ENCODE results near the gene CAMK2D.

The CAMK2D gene

DNA sequence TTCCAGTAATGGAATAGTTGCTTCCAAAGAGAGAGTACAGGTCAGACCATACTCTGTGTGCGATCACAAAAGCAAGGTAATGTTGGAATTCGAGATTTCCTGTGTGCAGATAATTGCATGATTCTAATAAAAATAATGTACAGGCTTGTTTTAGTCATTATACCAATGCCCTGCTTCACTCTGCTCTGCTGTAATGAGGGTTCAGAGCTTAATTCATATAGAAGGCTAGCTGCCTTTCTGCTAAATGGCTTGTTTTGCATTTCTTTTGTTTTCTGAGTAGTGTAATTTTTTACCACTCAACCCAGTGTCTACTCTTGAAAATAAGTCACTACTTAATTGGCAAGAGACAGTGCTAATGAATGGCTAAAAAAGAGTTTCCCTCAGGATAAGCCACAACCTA, 236.0 kb downstream of the CAMK2D start:
- DNase-seq (ENCODE audit: low read depth in 3 of 3), result no peak

DNA sequence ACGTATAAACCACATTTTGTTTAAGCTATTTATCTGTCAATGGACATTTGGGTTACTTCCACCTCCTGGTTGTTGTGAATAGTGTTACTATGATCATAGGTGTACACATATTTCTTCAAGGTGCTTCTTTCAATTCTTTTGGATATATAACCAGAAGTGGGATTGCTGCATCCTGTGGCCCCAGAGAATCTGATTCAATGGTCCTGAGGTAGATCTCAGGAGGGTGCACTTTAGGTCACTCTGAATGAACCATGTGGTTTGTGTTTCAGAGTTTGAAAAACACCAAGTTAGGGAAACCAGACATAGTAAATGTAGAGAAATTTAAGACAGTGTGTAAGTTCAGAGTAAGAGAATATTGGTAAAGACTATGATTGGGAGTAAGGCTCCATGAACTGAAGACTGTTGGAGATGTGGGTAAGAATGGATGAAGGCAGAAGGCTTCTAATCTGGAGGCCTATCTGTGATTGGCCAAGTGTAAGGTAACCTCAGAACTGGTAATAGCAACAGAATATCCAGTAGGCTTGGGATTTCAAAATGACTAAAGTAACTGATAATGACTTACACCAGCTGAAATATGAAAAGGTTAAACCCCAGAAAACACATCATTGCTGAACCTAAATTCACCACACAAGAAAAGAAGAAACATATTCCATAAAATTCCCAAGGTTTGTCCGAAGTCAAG, 236.9 kb downstream of the CAMK2D start:
- DNase-seq (ENCODE audit: low read depth in 3 of 3), result no peak

DNA sequence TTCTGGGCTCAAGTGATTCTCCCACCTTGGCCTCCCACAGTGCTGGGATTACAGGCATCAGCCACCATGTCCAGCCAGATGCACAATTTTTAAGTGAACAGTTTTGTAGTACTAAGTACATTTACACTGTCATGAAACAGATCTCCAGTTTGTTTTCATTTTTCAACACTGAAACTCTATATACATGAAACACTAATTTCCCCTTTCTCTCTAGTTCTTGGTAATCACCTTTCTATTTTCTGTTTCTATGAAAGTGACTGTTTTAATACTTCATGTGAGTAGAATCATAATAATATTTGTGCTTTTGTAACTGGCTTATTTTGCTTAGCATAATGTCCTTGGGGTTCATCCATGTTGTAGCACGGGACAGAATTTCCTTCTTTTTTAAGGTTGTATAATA, 237.4 kb downstream of the CAMK2D start:
- no peak for DNase-seq (ENCODE audit: low read depth in 3 of 3)

DNA sequence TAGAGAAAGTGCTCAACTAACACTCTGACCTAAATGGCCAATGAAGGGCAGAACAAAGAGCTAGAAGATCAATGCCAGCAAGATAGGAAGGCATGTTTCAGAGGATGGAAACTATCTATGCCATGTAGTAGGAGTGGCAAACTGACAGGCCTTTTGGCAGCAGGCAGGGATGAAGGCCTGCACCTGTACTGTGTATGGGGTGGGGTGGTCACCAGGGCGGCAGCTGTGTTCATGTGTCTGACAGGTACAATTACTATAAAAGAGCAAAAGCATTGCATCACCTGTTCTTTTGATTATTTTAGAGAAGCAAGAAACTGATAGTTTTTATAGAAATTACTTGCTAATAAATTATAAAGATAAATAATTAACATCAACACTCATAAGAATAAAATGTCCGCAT, 239.1 kb downstream of the CAMK2D start:
- no peak for DNase-seq (ENCODE audit: low read depth in 3 of 3)

DNA sequence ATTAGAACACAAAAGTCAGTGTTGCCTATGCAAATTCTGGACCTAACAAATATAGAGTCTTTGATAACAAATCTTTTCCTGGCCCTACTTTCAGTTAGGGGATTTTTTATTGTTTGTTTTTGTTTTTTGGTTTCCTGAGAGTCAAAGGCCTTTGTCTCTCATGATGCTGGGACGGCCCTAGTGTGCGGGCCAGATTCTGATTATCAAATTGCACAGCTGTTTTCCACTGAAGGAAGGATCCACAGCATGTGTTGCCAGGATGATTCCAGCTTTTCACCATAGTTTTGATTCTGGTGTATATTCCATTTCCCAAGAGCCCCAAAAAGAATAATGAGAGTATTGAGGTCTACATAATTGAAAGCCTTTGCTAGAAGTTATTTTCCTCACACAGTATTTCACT, 248.2 kb downstream of the CAMK2D start:
- no peak for DNase-seq (ENCODE audit: low read depth in 3 of 3)

DNA sequence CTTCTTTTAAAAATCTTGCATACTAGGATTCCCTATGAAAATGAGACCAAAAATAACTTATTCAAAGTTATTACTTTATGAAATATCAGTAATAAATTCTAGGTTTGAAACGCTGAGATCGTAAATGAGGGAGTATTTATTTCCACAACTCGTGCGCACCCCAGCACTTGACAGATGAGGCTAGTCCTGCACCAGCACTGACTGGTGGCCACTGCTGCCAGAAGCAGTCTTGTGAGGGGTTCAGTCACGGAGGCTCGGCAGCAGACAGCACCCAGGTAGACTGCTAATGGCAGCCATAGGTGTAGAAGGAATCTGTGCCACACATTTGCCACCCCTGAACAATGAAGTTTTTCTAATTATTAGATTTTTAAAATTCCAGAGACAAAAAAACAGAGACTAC, 248.7 kb downstream of the CAMK2D start:
- no peak for DNase-seq (ENCODE audit: low read depth in 3 of 3)

DNA sequence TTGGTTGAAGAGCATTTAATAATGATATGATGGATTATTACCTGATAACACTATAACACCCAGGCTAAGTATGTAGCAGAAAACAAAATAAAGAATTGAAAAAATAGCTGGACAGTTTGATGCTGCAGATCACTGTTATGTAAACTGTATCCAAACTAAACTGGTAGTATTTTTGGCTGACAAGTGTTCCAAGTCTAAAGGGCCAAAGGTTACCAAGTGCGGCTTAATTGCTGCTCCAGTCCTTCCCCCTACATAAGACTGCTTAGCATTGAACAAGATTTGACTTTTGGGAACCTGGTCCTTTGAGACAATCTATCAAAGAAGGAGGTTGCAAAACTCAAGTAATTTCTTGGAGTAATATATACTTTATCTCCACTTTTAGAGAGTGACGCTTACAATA, 249.6 kb downstream of the CAMK2D start:
- DNase-seq (ENCODE audit: low read depth in 3 of 3), result no peak

DNA sequence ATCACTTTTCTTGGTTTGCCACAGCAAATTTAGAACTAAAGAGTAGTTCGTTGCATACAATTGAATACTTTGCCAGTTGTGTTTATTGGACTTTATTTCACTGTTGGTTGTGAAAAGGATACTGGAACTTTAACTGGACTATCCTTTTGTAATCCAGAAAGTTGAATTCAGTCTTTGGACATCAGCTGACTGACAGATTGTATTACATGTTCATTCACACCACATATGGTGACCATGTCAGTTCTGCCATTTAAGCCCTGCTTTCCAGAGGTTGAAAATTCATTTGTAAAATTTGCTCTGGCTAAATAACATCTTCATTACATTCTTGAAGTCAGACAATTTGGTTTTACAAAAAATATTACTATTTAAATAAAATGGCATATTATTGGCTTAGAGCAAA, 251.7 kb downstream of the CAMK2D start:
- DNase-seq (ENCODE audit: low read depth in 3 of 3), result no peak

DNA sequence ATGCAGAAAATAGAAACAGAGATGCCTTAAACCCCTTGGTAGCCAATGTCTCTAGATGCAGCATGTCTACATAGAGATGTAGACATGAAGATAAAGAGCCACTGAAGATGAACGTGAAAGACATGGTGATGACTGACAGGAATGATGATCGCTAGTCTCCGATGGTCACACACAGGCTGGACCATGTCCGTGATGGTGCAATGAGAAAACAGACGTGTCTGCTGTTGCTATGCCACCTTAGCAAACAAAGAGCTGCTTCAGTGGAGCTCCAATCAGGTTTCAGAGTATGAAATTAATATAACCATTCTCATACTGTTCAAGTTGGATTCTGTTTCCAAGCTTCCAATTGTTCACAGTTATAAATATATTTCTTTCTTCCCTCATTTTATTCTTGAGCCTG, 256.5 kb downstream of the CAMK2D start:
- DNase-seq (ENCODE audit: low read depth in 3 of 3), result no peak

DNA sequence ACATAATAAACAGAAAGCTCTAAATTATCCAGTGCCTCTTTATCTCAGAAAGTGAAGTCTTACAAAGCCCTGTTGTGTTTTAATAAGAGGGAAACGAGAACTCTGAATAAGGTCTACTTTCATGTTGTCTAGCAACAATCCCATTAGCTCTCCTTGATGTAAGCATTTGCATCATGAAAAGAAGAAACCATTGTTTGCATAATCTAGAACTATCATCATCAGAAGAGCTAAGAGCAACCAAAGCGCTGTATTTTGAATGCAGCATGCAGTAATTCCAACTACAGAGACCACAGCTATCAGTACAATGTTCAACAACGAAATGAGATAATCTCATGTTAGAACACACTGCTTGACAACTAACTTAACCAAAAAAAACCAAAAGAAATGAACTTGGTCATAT, 257.1 kb downstream of the CAMK2D start:
- no peak for DNase-seq (ENCODE audit: low read depth in 3 of 3)

DNA sequence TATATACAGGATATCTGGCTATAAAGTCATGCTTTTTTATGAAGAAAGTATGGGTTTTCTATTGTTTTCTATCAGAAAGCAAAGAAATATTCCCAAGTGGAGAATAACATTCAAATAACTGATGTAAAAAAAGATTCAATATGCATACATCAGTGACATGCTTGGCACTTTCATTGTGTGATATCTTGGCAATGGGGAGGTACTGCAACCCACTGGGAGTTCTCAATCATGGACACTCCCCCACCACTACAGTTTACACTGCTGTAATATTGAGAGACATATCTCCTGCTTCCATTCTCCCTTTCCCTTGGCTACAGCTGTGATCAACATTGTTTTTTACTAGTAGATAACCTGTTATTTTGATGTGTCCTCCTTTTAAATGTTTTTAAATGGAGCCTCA, 257.8 kb downstream of the CAMK2D start:
- DNase-seq (ENCODE audit: low read depth in 3 of 3), result no peak

DNA sequence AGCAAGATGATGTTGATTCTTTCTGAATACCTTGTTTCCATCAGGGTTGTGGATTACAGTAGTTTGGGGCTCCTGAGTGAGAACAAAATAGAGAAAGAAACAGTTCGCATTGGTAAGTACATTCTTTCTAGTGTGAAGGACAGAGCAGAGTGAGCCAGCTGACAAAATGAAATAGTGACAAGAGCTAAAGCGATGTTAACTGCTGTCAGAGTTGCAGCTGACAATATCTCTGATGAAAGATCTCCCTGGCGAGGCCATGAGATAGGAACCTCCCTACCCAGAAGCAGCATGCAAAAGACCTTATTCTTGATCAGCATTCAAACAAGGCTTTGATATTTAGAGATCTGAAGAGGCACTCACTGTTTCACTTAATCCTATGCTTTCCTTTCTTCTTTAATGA, 258.6 kb downstream of the CAMK2D start:
- DNase-seq (ENCODE audit: low read depth in 3 of 3), result no peak

DNA sequence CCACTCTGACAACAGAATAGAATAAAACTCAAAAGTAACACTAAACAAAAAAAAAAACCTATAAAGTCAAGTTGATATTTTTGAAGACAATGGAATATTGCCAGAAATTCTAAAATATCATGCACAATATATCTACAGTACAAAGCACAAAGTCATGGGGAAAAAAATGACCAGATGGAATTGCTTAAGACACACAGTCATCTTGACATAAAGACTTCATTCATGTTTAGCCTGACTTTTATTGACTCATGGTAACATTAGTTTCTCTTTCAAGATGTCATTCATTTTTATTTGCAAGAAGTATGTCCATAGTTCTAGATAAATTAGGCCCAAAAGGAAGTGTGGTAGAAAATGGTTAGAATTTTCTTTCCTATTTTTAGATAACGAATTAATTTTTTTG, 259.1 kb downstream of the CAMK2D start:
- DNase-seq (ENCODE audit: low read depth in 3 of 3), result no peak

DNA sequence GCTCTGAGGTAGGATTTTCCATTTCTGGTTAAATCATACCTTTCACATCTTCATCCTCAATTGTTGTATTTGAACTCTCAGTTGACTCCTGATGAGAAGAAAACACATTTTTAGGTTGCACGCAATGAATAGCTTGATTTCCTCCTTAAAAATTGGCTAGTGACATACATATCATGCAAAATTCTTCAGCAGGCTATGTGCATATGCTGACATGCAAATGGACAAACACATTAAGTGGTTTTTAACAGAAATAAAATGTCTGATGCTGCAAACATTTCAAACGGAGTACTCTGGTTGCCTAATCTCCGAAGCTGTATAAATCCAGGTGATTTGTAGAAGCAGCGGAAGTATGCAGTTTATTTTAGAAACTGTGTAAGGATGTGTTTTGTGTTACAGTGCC, 261.1 kb downstream of the CAMK2D start:
- DNase-seq (ENCODE audit: low read depth in 3 of 3), result no peak

DNA sequence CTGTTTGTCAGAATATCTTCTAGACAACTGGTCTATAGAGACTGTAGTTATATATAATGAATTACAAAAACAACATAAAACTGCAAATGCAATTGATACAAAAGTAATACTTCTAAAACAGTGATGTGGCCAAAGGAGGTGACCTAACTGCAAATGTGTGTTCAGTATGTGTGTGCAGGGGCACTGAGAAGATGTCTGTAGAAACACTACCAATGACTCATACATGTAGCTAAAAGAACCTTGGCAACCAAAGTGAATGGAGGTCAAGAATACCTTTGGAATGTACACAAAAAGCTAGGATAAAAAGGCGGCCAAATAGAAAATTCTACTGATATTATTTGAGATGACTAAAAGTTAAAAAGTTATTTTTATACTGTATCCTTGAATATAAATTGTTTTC, 261.8 kb downstream of the CAMK2D start:
- no peak for DNase-seq (ENCODE audit: low read depth in 3 of 3)

DNA sequence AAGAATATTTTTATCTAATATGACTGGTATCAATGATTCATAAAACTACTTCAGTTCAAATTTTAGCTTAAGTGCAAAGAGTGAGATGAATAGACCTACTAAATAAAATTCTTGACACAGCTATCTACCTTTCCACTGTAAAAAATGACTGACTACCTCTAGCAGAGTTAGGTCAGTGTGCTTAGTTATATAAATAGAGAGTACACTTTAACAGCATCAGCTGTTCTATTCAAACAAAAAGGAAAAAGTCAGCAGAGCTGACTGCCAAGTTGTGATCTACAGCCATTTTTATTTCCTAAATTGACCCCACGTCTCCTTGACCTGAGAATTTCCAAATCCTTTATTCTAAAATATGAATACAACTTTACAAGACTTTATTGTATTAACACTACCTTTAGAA, 262.4 kb downstream of the CAMK2D start:
- no peak for DNase-seq (ENCODE audit: low read depth in 3 of 3)

DNA sequence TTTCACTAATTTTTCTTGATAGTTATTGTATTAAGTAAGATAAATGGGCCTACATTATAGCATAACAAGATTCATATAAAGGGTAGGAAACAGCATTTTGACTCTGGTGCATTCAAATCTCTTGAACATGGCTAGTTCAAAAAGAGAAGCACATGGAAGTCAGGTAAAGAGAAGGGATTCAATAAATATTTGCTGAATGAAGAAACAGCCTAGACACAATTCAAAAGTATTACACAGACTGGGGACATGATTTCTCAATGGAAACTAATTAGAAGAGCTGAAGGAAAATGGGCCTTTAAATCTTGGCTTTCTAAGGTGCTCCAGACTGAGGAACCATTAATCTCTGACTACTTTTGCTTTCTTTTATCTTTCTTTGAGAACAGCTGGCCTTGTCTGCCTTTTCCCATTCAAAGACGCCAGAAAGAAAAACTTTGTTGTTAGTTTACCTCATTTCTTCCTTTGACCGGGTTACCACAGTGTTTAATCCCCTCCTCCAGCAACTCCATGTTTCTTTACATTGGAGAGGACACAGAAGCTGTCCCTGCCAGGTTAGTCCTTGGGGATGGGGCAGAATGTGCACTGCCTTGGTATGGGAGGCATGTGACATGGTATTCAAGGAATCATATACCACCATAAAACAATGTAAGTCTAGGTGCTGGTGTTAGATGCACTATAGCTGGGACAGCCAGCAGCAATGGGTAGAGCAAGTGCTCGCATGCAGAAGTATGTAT, 264.2 kb downstream of the CAMK2D start:
- DNase-seq (ENCODE audit: low read depth in 3 of 3), result no peak

DNA sequence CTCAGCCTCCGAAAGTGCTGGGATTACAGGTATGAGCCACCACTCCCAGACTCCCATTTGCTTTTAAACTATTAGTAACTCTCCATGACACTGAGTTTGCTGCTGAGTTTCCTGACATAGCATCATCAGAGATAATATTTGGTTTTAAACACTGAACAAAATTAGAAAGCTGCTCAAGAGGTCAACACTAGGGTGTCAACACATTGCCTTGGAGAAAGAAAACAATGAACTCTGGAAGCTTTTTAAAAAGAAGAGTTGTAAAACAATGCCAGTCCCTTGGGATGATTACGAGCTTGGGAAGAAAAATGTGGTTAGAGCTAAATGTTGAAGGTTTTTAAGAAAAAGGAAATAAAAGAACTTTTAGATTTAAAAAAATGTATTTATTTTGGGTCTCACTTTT, 264.8 kb downstream of the CAMK2D start:
- no peak for DNase-seq (ENCODE audit: low read depth in 3 of 3)

DNA sequence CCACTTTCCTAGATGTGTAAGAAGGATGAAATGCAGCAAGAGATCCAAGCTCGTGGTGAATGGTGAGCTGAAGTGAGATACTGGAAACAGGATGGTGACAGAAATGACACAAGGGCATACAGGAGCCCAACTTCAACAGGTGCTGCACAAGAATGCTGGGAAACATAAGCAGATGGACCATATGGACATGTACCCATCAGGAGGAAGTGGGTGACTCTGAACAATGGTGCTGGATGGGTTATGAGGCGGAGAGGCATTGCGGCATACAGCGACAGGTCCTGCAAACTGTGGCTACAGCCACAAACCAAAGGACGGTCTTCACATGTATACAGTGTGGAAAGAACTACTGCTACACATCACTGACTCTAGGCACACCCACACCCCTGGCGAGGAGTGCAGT, 265.7 kb downstream of the CAMK2D start:
- DNase-seq (ENCODE audit: low read depth in 3 of 3), result no peak

DNA sequence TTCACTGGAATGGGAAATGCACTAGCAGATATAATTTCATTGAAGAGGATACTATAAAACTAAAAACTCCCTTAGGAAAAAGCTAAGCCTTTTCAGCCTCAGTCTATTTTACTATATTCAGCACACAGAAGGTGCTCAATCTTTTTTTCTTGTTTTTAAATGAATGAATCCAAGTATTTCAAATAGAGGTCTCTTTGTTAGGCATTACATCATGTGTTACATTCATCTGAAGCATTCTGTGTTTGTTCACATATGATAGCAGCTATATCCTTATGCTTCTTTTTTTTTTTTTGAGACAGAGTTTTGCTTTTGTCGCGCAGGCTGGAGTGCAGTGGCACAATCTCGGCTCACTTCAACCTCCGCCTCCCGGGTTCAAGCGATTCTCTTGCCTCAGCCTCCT, 278.4 kb downstream of the CAMK2D start:
- no peak for DNase-seq (ENCODE audit: low read depth in 3 of 3)

DNA sequence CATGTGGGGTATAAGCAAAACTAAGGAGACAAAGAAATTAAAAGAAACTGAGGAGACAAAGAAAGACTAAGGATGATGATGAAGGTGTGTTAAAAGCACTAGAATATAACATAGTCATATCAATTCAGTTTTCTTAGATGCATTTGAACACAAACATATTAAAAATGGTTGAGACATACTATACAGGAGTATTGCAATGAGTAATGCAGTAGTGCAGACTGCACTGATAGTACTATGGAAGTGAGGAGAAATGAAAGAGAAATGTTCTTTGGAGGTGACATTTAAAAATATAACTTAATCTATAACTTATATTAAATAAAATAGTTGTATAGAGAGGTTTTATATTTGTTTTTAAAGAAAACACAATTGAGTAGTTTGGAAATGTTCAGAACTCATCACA, 279.2 kb downstream of the CAMK2D start:
- no peak for DNase-seq (ENCODE audit: low read depth in 3 of 3)

DNA sequence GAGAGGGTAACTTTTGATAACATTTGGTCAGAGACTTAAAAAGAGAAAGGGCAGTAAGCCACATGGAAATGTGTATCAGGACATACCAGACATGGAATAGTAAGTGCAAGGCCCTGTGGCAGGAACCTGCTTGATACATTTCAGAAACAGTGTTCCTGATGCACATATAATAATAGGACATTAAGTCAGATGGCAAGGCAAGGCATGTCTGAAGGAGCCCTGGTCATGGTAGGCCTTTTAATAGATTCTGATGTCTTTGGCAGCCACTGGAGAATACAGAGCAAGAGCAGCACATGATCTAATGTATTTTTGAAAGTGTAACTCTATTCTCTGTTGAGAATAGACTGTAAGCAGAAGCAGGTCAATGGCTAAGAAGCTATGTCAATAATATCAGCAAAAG, 279.7 kb downstream of the CAMK2D start:
- DNase-seq (ENCODE audit: low read depth in 3 of 3), result no peak

DNA sequence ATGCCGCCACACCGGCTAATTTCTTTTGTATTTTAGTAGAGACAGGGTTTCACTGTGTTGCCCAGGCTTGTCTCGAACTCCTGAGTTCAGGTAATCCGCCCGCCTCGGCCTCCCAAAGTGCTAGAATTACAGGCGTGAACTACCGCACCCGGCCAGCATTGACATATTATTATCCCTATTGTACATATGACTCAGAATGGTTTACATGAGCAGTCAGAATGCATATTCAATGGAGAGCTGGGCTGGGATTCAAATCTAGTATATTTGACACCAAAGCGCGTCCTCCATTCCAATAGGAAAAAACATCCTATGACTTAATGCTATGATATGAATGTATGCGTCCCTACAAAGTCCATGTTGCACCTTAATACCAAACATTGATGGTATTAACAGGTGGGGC, 281.4 kb downstream of the CAMK2D start:
- DNase-seq (ENCODE audit: low read depth in 3 of 3), result no peak

DNA sequence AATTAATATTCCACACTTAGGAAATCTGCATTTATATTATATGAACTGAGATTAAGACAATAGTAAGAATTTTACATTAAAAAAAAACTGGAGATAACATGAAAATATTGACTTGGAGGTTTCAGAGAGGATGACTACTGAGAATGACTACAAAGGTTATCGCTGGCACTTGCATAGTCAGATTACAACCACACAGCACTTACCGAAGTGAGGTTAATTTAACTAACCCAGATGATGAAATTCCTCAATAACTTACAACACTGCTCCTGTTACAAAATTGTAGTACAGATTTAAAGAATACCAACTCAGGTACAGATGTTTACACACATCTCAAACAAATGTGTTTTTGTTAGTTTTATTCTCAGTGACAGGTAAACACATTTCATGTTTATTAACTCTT, 283.5 kb downstream of the CAMK2D start:
- DNase-seq (ENCODE audit: low read depth in 3 of 3), result no peak

All from stimulated activated CD4-positive, alpha-beta T cell treated with anti-CD3 and anti-CD28 coated beads, TNF-alpha, amount 100 ng/mL, for 24 hours (primary cell).